ENCODE results near the gene CNST. TPM values are rescaled to one million over a fixed set of nuclear protein-coding genes. Genes with fewer than 3 reads are reported as not detected.

The CNST gene
- total RNA-seq, 1 donor from 2014 or later, result 12.3 TPM

DNA sequence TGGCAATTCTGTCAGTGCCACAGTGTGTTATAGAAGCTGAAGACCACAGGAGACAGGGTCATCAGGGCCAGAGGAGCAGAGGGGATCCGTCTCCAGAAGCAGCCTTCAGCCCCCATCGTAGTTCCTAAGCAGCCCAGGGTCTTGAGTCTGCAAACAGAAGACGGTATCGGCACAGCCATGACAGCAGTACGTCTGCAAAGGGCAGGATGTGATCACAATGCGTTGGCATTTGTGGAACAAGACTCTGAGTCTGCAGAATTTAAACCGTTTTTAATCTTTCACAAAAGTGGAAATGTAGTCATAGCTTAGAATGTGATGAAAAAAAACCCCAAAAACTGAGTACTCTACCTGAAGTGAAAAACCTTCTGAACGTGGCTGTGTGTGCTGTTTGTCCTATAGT lies 113.9 kb downstream of the CNST start:
- Histone ChIP-seq H3K36me3 (ENCODE audit: control insufficient read depth, insufficient read depth, low read length) (no peaks in the 10 kb centered on the region), H3K27me3 (ENCODE audit: control insufficient read depth, insufficient read depth, low read length) (no peaks in the 10 kb centered on the region), H3K4me3 (ENCODE audit: low read depth, low read length) (no peak overlapping the region)
- no peak for TF ChIP-seq CTCF (IDR thresholded peaks at IDR 0.05; ENCODE audit: insufficient read depth, low read length, poor library complexity, severe bottlenecking)
- no peak for DNase-seq (ENCODE audit: low read depth)

DNA sequence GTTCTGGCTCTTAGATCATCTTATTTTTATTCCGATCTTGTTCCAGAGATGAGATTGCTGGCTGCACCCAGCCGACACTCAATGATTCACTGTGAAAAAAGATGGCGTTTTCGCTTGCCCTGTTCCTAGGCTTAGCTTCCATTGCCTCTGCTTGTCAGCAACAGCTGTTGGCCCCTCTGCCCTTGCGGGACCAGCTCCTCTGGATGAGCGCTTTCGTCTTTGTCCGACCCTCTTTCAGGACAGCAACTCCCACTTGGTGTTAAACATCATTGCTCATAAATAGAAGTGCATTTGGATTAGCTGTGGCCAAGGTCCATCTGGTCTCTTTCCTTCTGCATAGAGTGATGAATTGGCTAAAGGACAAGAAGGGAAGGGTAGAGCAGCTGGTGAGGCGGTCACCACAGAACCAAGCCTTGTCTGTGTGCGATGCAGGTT lies 114.5 kb downstream of the CNST start:
- DNase-seq (ENCODE audit: low read depth), result no peak
- H3K27me3 ChIP-seq (ENCODE audit: control insufficient read depth, insufficient read depth, low read length), result no peaks in the 10 kb centered on the region
- H3K4me3 ChIP-seq (ENCODE audit: low read depth, low read length), result no peak overlapping the region
- TF ChIP-seq CTCF (IDR thresholded peaks at IDR 0.05; ENCODE audit: insufficient read depth, low read length, poor library complexity, severe bottlenecking), result no peak
- H3K36me3 ChIP-seq (ENCODE audit: control insufficient read depth, insufficient read depth, low read length), result no peaks in the 10 kb centered on the region

- H3K36me3 ChIP-seq (ENCODE audit: control insufficient read depth, insufficient read depth, low read length), result no peaks in the 10 kb centered on the region
- DNase-seq (ENCODE audit: low read depth), result no peak
- H3K27me3 ChIP-seq (ENCODE audit: control insufficient read depth, insufficient read depth, low read length), result no peaks in the 10 kb centered on the region
- no peak for TF ChIP-seq CTCF (IDR thresholded peaks at IDR 0.05; ENCODE audit: insufficient read depth, low read length, poor library complexity, severe bottlenecking)
- no peak overlapping the region for H3K4me3 ChIP-seq (ENCODE audit: low read depth, low read length)
Observed at GRCh38 chr1:246681900-246682895, 115.9 kb downstream of the CNST start.

- Histone ChIP-seq H3K27me3 (ENCODE audit: control insufficient read depth, insufficient read depth, low read length) (no peaks in the 10 kb centered on the region), H3K36me3 (ENCODE audit: control insufficient read depth, insufficient read depth, low read length) (no peaks in the 10 kb centered on the region), H3K4me3 (ENCODE audit: low read depth, low read length) (no peak overlapping the region)
- DNase-seq (ENCODE audit: low read depth), result no peak
- TF ChIP-seq CTCF (IDR thresholded peaks at IDR 0.05; ENCODE audit: insufficient read depth, low read length, poor library complexity, severe bottlenecking), result no peak
Observed at GRCh38 chr1:246683521-246683920, 117.3 kb downstream of the CNST start.

- TF ChIP-seq CTCF (IDR thresholded peaks at IDR 0.05; ENCODE audit: insufficient read depth, low read length, poor library complexity, severe bottlenecking), result no peak
- DNase-seq (ENCODE audit: low read depth), result no peak
- Histone ChIP-seq H3K4me3 (ENCODE audit: low read depth, low read length) (no peak overlapping the region), H3K27me3 (ENCODE audit: control insufficient read depth, insufficient read depth, low read length) (no peaks in the 10 kb centered on the region), H3K36me3 (ENCODE audit: control insufficient read depth, insufficient read depth, low read length) (no peaks in the 10 kb centered on the region)
Observed at GRCh38 chr1:246687002-246687401, 120.7 kb downstream of the CNST start.

All from kidney epithelial cell (primary cell).